GM21786 (cell line): ENCODE results near the gene HIVEP3.
A peak's percentile ranks its signal among the peaks of the same experiment; 100 is the strongest.

Experiments
- ATAC-seq: cut with Tn5 transposase; IDR thresholded peaks from one replicate; pipeline ENCODE4 v1.9.1; 2021; ENCODE audit not compliant: unreplicated experiment

HIVEP3 gene

GRCh38 chr1:41816061-41816460, 102.7 kb downstream of the HIVEP3 start:
- no peak for ATAC-seq

DNA sequence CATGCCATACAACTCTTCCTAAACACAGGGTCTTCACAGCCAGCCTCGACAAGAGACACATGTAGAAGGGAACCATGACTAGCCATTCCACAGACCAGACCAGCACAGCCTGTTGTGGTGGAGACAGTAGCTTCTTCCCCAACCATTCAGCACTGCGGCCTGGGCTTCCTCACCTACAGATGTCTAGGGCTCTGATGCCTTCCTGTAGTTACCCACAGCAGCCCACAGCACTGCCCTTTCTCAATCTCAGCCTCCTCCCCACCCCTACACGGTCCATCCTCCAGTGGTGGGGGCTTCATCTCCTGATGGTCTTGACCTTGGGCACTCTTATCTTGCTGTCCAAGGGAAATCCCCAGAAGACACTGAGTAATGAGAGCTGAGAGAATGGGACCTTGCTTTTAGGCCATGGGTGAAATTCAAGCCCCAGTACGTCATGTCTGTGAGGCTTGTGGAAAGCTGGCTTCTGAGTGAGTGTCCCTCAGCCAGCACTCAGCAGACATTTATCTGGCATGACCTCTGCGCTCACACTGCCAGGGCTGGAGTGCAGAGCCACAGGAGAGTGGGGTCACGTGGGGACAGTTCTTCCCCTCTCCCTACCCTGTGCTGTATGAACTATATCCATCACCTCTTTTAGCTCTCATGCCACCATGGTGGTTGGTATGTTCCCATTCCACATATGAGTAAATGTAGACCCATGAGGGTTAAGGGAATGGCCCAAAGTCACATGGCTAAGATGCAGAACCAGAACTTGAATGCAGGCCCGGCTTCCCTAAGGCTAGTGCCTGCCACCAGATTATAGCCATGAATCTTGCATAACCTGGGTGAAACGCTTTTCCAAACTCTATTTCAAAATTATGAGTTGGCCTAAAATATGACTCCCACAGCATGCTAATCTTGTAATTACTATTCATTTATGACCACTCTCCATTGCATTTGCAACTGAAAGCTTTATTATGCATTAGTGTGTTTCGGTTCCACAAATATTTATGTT, 104.7 kb downstream of the HIVEP3 start:
- ATAC-seq, result no peak

- no peak for ATAC-seq
Measured at GRCh38 chr1:41813226-41813625, 105.5 kb downstream of the HIVEP3 start.

DNA sequence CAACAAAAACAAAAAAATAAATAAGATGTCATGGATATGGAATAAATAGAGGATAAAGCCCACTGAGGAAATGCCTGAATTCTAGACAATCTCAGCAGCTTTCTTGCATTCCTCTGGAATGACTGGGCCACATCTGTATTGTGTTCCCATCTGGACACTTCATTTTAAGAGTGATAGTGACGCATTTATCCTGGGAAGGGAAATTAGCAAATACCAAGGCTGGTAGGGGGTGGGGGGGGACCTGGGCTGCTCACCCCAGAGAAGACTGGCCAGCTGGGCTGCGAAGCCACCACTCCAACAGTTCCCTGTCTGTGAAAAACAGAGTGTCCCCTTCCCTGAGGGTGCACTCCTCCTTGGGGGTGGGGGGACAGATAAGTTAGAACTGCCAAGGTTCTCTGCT, 106.3 kb downstream of the HIVEP3 start:
- ATAC-seq, result no peak

DNA sequence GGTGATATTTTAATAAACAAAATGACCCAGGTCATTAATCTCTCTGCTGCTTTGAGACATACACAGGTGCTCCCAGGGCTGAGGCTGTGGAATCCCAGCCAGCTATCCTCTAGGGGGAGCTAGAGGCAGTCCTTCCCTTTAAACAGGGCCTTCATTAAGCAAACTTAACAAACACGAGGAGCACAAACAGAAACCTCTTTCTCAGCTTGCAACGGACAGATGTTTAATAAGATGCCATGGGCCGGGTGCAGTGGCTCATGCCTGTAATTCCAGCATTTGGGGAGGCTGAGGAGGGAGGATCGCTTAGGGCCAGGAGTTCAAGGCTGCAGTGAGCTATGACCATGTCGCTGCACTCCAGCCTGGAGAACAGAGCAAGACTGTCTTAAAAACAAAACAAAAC, 106.7 kb downstream of the HIVEP3 start:
- no peak for ATAC-seq

GRCh38 chr1:41811051-41811795, 107.5 kb downstream of the HIVEP3 start:
- ATAC-seq, result no peak

DNA sequence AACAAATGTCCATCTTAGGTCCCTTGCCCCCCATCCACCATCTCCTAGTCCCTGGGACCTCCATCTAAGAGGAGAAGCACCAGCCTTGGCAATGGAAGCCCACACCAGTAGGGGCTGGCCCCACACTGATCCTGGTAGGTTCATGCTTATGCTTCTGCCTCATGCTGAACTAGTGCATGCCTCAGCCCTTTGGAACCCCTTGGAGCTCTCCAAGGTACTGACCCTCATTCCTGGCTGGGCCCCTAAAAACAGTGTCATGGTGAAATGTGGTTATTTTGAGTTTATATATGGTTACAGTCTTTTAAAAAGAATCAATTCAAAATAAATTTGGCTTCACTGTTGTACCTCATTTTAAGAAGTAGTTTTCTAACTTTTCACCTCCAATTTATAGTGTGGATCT, 108.3 kb downstream of the HIVEP3 start:
- ATAC-seq, result no peak

GRCh38 chr1:41809692-41810091, 109.0 kb downstream of the HIVEP3 start:
- ATAC-seq, result no peak

GRCh38 chr1:41807390-41807789, 111.3 kb downstream of the HIVEP3 start:
- ATAC-seq, result no peak

DNA sequence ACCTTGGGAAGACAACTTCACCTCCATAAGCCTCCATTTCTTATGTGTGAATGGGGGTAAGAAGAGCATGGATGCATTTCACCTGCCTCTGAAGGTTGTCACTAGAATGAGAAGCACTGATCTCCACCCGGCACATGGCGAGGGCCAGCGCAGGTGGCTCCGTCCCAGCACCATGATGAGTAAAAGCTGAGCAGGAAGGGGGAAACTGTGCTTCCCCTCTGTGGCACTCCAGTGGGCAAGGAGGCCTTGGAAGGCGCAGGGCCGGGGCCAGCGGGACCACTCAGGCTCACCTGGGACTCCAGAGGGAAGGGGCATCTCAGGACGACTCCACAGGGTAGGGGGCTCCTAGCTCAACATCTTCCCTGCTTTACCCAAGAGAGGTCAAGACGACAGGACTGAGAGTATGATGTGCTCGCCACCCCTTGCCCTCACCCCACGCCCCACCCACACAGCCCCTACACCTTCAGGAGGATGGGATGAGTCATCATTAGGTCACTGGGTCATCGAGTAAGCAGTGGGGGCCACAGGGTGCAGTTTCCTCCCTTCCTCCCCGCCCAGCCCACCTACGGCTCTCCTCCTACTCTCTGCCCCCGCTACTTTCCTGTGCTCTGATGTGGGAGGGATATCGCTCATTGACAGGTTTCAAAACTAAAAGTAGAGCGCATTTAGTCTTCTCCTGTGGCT, 112.1 kb downstream of the HIVEP3 start:
- ATAC-seq, result no peak

DNA sequence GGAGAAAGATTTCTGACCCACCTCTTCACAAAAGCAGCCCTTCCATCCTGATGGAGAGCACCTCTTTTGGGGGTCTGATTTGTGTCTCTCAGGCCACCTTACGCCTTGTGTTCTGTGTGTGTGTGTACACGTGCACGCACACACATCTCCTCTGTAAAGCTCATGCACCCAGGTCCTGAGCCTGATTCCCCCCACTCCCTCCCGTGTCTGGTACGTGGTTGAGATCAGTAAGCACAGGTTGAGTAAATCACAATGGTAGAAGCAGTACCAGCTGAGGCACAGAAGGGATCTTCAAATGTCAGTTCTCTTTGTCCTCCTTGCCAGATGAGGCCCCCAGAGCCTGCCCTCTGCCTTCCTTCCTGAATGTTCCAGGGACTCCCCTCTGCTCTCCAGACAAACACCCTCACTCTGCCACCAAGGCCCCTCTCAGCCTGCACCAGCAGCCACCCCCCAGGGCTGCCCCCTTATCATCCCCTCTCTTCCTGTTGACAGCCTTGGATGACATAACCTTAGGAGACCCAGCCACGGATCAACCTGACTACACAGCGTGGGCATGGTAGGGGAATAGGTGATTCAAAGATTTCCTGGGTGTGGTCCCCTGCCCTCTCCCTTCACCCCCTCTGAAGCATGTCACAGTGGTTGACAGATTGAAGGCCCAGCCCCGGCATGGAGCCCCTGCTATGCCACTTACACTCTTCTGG, 112.8 kb downstream of the HIVEP3 start:
- ATAC-seq, result no peak

DNA sequence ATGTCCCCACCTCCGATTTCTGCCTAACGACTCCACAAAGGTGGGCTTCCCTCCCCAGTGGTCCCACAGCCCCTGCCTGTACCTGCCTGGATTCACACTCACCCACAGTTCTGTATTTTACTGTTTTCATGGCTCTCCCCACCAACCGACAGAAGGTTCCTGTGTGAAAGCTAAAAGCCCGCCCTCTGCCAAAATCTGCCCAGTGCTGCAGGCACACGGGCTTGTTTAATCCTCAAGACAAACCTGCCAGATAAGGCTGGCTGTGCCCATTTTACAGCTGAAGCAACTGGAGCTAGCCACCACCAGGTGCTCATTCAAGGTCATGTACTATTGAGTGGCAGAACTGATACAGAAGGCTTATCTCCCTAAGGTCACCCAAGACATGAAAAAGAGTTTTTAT, 114.5 kb downstream of the HIVEP3 start:
- no peak for ATAC-seq

DNA sequence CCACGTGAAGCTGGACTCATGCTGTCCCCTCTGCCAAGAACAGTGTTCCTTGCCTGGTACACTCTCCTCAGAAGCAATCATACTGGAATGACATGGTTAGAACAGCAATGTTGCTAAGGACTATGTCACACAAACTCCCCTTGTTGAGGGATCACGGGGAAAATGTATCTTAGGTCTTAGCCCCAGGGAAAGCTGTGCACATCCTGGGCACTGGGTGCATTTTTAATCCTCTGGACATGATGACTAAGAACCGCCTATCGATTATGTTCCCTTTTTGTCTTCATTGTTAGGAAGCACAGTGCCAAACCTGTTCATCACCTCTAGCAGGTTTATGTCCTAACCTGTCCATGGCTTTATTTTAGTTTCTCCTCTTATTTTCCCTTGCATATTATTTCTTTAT, 115.1 kb downstream of the HIVEP3 start:
- ATAC-seq, result no peak

- ATAC-seq, result peak; percentile 39
Measured at GRCh38 chr1:41802532-41803501, 115.9 kb downstream of the HIVEP3 start.

GRCh38 chr1:41800311-41800829, 118.4 kb downstream of the HIVEP3 start:
- peak; percentile 57 for ATAC-seq

GRCh38 chr1:41799723-41800122, 119.0 kb downstream of the HIVEP3 start:
- ATAC-seq, result no peak

DNA sequence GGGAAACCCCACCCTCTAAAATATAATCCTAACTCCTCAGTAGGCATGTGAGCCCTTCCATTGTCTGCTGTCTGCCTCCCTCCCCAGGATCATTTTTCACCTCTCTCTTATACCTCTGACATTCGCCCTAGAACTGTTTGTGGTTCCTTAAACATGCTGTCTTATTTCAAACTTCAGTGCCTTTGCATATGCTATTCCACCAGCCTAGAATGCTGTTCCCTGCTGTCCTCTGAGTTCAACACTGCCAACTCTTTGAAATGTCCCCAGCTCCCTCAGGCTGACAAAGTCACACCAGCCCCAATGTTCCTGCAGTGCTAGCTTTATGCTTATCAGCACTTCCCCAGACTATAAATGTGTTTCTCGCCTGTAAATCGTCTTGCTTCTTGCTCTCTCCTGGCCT, 119.5 kb downstream of the HIVEP3 start:
- no peak for ATAC-seq

DNA sequence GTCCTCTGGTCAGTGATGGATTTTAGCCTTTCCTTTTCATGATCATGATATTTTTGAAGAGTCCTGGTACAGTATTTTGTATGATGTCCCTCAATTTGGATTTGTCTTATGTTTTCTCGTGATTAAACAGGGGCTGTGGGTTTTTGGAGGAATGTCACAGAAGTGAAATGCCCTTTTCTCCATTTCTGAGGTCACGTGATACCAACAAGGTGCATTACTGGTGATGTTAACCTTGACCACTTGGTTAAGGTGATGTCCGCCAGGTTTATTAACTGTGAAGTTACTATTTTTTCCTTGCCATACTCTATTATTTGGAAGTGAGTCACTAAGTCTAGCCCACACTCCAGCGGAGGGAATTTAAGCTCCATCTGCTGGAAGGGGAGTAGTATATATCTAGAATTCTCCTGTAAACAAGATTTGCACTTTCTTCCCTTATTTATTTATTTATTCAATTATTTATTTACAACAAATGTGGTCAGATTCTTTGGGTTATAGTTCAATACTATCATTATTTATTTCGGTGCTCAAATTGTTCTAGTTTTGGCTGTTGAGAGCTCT, 123.4 kb downstream of the HIVEP3 start:
- no peak for ATAC-seq

DNA sequence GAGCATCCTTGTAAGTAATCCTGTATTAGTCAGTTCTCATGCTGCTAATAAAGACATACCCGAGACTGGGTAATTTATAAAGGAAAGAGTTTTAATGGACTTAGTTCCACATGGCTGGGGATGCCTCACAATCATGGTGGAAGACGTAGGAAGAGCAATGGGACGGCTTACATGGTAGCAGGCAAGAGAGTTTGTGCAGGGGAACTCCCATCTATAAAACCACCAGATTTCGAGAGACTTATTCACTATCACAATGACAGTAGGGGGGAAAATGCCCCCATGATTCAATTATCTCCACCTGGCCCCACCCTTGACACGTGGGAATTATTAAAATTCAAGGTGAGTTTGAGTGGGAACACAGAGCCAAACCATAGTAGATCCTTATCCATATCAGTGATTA, 124.7 kb downstream of the HIVEP3 start:
- no peak for ATAC-seq
